ENCODE measurements around the gene SCGB1C1.
"Not testable (repeated sequence)": the region's sequence is repeated elsewhere in the genome, so short reads cannot be mapped to it uniquely, and the experiment has no call there.

SCGB1C1 gene

GRCh38 chr11:220641-221215 lies 27.9 kb downstream of the SCGB1C1 start:
- DNase-seq = not testable (repeated sequence)

GRCh38 chr11:221539-221938 lies 28.7 kb downstream of the SCGB1C1 start:
- no peak for DNase-seq

- no peak for DNase-seq
Observed at GRCh38 chr11:221998-222789, 29.3 kb downstream of the SCGB1C1 start.

- no peak for DNase-seq
Observed at GRCh38 chr11:223026-223789, 30.3 kb downstream of the SCGB1C1 start.

GRCh38 chr11:223884-224283 lies 31.0 kb downstream of the SCGB1C1 start:
- no peak for DNase-seq

- DNase-seq = no peak
Observed at GRCh38 chr11:224424-224823, 31.5 kb downstream of the SCGB1C1 start.

- no peak for DNase-seq
Observed at GRCh38 chr11:225734-226453, 33.0 kb downstream of the SCGB1C1 start.

GRCh38 chr11:227824-228379 lies 35.0 kb downstream of the SCGB1C1 start:
- DNase-seq = no peak

- no peak for DNase-seq
Observed at GRCh38 chr11:230431-230830, 37.6 kb downstream of the SCGB1C1 start.

GRCh38 chr11:232783-233565 lies 40.1 kb downstream of the SCGB1C1 start:
- DNase-seq = no peak

- DNase-seq = no peak
Observed at GRCh38 chr11:235180-235579, 42.3 kb downstream of the SCGB1C1 start.

GRCh38 chr11:235609-235996 lies 42.7 kb downstream of the SCGB1C1 start:
- peak; percentile 70 to 78 for DNase-seq

- DNase-seq = peak; percentile 76 to 78
Observed at GRCh38 chr11:235997-236773, 43.3 kb downstream of the SCGB1C1 start, which contains the start of gene SIRT3. TSS of gene SIRT3 (minus strand) at chr11:236342. CDS start at chr11:236328, 14 bp downstream.

- DNase-seq = peak; percentile 87 to 91
Observed at GRCh38 chr11:236774-237767, 44.2 kb downstream of the SCGB1C1 start, which contains the start of gene PSMD13. TSS of gene PSMD13 (plus strand) at chr11:236976. CDS start at chr11:237050, 74 bp downstream.

GRCh38 chr11:238346-238745 lies 45.5 kb downstream of the SCGB1C1 start:
- not testable (repeated sequence) for DNase-seq

GRCh38 chr11:240315-240714 lies 47.4 kb downstream of the SCGB1C1 start:
- no peak for DNase-seq

GRCh38 chr11:241634-242033 lies 48.8 kb downstream of the SCGB1C1 start:
- DNase-seq = no peak
